Measurements from ENCODE around the gene CTNNA3. TPM values are rescaled to one million over a fixed set of nuclear protein-coding genes. Genes with fewer than 3 reads are reported as not detected.

The CTNNA3 gene
- total RNA-seq, 4 donors from 2014 or later = 1.5 to 9.8 (median 4.3) TPM

DNA sequence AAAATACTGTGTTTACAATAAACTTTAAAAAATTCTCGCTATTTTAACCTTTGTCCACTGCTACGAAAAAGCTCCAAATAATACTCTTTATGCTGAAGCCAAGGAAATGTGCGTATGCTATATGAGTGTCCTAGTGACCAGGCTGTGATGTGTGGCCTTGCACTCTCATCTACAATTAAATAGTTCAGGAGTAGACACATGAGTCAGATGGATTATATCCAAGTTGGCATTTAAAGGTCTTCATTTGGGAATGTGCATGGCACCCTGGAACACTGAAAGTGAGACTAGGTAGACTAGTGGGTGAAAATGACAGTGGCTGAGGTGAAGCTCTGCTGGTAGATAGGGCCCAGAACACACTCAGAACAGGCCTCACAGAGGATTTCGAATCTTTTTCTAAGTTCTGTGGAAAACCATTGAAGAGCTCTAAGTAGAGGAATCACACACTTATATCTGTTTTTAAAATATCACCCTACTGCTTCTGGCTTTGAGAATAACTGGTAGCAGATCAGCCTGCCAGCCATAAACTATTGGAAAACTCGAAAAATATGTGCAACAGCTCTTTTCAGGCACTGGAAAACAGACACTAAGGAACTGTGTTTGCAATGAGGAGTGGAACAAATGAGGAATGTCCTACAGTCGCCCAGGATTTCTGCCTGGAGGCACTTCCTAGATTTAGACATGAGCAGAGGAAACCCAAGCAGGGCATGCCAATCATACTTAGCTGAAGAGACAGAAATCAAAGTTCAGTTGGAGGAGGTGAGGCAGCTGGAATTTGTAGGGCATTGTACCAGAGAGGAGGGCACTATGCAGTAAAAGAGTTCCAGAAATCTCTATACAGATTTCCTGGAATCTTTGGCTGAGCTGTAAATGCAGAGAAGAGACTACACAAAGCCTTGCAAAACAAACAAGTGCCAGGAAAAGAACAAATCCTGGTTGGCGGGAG, 1374.0 kb downstream of the CTNNA3 start:
- intact Hi-C loops (cut with DNase I; ENCODE audit: low total_unique reads) = no loop called here
- Histone ChIP-seq H3K4me3 (no peak overlapping the region), H3K4me1 (no peaks in the 10 kb centered on the region), H3K27me3 (no peaks in the 10 kb centered on the region), H3K36me3 (no peaks in the 10 kb centered on the region), H3K9me3 (no peaks in the 10 kb centered on the region), H3K27ac (no peak overlapping the region)
- TF ChIP-seq CTCF (IDR thresholded peaks at IDR 0.05) = no peak
- no peak for TF ChIP-seq POLR2A (IDR thresholded peaks at IDR 0.05)
- DNase-seq = no peak

DNA sequence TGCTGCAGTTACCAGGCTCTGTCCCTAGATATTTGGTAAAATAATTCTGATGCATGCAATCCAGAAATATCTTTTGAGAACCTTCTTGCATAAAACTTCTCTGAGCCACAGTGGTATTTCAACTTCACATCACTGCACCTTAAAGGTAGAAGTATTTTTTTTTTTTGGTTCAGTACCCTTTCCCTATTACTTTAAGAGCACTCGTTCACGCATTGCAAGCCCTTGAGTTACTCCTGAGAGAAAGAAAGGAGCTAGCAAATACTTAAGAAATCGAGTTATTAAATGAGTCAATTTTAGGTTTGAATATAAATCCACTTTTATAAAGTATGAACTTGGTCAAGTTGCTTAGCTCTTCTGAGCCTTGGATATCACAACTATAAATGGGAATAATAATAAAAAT, 1377.2 kb downstream of the CTNNA3 start:
- intact Hi-C loops (cut with DNase I; ENCODE audit: low total_unique reads) = no loop called here
- DNase-seq = no peak
- Histone ChIP-seq H3K4me3 (no peak overlapping the region), H3K9me3 (no peaks in the 10 kb centered on the region), H3K36me3 (no peaks in the 10 kb centered on the region), H3K27me3 (no peaks in the 10 kb centered on the region), H3K27ac (no peak overlapping the region), H3K4me1 (no peaks in the 10 kb centered on the region)
- TF ChIP-seq POLR2A (IDR thresholded peaks at IDR 0.05) = no peak

DNA sequence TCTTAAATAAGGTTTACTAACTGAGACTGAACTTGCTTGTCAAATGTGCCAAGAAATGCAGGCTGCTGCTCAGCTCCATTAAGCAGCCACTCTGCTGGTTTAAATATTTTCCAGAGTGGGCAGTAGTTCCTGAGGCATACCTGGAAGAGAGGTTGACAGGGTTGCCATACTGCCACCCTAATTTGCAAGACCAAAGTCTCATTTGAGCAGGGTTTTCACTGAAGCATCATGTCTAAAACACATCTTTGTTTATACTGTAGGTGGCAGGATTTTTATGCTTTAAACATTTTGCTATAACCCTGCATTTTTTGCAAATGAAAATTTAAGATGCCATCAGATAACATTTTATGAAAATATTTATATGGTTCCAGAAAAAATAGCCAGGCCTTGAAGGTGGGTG, 1388.2 kb downstream of the CTNNA3 start:
- TF ChIP-seq POLR2A (IDR thresholded peaks at IDR 0.05) (no peak), CTCF (IDR thresholded peaks at IDR 0.05) (no peak)
- Histone ChIP-seq H3K36me3 (no peaks in the 10 kb centered on the region), H3K4me1 (no peaks in the 10 kb centered on the region), H3K27ac (no peak overlapping the region), H3K27me3 (peaks cover 0 to 5% of the 10 kb centered on the region in 2 donors), H3K9me3 (no peaks in the 10 kb centered on the region), H3K4me3 (no peak overlapping the region)
- intact Hi-C loops (cut with DNase I; ENCODE audit: low total_unique reads) = no loop called here
- no peak for DNase-seq

DNA sequence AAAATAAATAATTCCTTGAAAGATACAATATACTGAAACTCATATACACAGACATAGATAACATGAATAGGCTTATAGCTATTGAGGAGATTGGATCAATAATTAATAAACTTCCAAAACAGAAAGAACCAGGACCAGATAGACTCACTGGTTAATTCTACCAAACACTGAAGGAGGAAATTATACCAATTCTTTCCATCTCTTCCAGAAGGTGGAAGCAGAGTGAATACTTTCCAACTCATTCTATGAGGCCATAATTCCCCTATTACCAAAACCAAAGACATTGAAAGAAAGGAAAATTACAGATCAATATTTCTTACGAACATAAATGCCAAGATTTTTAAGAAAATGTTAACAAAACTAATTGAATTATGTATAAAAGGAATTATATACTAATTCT, 1394.9 kb downstream of the CTNNA3 start:
- TF ChIP-seq POLR2A (IDR thresholded peaks at IDR 0.05) (no peak), CTCF (IDR thresholded peaks at IDR 0.05) (no peak)
- Histone ChIP-seq H3K36me3 (no peaks in the 10 kb centered on the region), H3K4me1 (no peaks in the 10 kb centered on the region), H3K27me3 (no peaks in the 10 kb centered on the region), H3K27ac (no peak overlapping the region), H3K4me3 (no peak overlapping the region), H3K9me3 (no peaks in the 10 kb centered on the region)
- intact Hi-C loops (cut with DNase I; ENCODE audit: low total_unique reads) = no loop called here
- DNase-seq = no peak

GRCh38 chr10:66295602-66296001, 1400.4 kb downstream of the CTNNA3 start:
- TF ChIP-seq CTCF (IDR thresholded peaks at IDR 0.05) = no peak
- no peak for TF ChIP-seq POLR2A (IDR thresholded peaks at IDR 0.05)
- H3K9me3 ChIP-seq = no peaks in the 10 kb centered on the region
- H3K27me3 ChIP-seq = no peaks in the 10 kb centered on the region
- no peak overlapping the region for H3K27ac ChIP-seq
- H3K36me3 ChIP-seq = no peaks in the 10 kb centered on the region
- no peak for DNase-seq
- intact Hi-C loops (cut with DNase I; ENCODE audit: low total_unique reads) = no loop called here
- H3K4me1 ChIP-seq = no peaks in the 10 kb centered on the region
- H3K4me3 ChIP-seq = no peak overlapping the region

All from uterus (tissue), 4 donors.